Measurements from ENCODE around the gene RAB31. TPM values are rescaled to one million over a fixed set of nuclear protein-coding genes. Genes with fewer than 3 reads are reported as not detected.

The RAB31 gene
- polyA plus RNA-seq, 1 donor (not counting 4 experiments of a cell fraction or from before 2014, with no cell fraction given), result 47.0 TPM

DNA sequence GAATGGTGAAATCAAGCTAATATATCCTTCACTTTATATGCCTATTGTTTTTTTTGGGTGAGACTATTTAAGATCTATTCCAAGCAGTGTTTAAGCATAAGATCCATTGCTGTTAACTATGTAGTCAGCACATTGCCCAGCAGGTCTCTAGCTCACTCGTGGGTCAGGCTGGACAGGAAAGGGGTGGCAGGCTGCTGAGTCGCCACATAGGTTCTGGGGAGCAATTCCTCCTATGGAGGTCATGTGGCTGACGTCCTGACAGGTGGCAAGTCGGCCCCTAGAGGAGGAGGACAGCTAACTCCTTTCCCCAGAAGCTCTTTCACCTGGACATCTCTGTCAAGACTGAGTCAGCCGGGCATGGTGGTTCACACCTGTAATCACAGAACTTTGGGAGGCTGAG is 13.9 kb upstream of the RAB31 start:
- Histone ChIP-seq H3K79me2 (ENCODE audit: control insufficient read depth, insufficient read depth, low read length) (no peaks in the 10 kb centered on the region), H3K9me1 (ENCODE audit: control insufficient read depth, extremely low read depth, insufficient read depth, low read length) (peaks cover 2% of the 10 kb centered on the region), H2AFZ (ENCODE audit: control insufficient read depth, low read length) (no peak overlapping the region), H3K27ac (ENCODE audit: control insufficient read depth, insufficient read depth, low read length) (no peak overlapping the region), H3K4me3 (ENCODE audit: control insufficient read depth in 2 of 3, extremely low read depth in 1 of 3, insufficient read depth in 2 of 3, low read depth in 1 of 3, low read length in 3 of 3) (no peak overlapping the region), H3K9ac (ENCODE audit: control insufficient read depth, extremely low read depth, insufficient read depth, low read length) (no peak overlapping the region), H3K4me1 (ENCODE audit: control insufficient read depth, extremely low read depth, insufficient read depth, low read length) (no peaks in the 10 kb centered on the region), H3K9me3 (ENCODE audit: control insufficient read depth, low read depth, low read length) (no peaks in the 10 kb centered on the region), H4K20me1 (ENCODE audit: control insufficient read depth, extremely low read depth, insufficient read depth, low read length) (no peaks in the 10 kb centered on the region), H3K4me2 (ENCODE audit: control insufficient read depth, extremely low read depth, insufficient read depth, low read depth, low read length) (no peak overlapping the region), H3K27me3 (ENCODE audit: control insufficient read depth, extremely low read depth, insufficient read depth, low read length) (no peaks in the 10 kb centered on the region), H3K36me3 (ENCODE audit: control insufficient read depth in 2 of 2, extremely low read depth in 1 of 2, insufficient read depth in 2 of 2, low read length in 2 of 2) (no peaks in the 10 kb centered on the region)
- no peak for DNase-seq (ENCODE audit: low read depth, low spot score)
- dilution Hi-C loops (cut with MboI; ENCODE audit: extremely low pct_ligation_motif_present, low sequenced_read_pairs), result no loop called here
- TF ChIP-seq EZH2 (IDR thresholded peaks at IDR 0.05; ENCODE audit: low read length), result no peak
- TF ChIP-seq, protein P1, sequence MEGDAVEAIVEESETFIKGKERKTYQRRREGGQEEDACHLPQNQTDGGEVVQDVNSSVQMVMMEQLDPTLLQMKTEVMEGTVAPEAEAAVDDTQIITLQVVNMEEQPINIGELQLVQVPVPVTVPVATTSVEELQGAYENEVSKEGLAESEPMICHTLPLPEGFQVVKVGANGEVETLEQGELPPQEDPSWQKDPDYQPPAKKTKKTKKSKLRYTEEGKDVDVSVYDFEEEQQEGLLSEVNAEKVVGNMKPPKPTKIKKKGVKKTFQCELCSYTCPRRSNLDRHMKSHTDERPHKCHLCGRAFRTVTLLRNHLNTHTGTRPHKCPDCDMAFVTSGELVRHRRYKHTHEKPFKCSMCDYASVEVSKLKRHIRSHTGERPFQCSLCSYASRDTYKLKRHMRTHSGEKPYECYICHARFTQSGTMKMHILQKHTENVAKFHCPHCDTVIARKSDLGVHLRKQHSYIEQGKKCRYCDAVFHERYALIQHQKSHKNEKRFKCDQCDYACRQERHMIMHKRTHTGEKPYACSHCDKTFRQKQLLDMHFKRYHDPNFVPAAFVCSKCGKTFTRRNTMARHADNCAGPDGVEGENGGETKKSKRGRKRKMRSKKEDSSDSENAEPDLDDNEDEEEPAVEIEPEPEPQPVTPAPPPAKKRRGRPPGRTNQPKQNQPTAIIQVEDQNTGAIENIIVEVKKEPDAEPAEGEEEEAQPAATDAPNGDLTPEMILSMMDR (optimal IDR thresholded peaks at IDR 0.05 in 1 of 3, IDR thresholded peaks at IDR 0.05 in 1 of 3, conservative IDR thresholded peaks at IDR 0.05 in 1 of 3; ENCODE audit: extremely low read depth in 1 of 3, insufficient read depth in 2 of 3, low read length in 3 of 3), result no peak
- FAIRE-seq, result no peak

DNA sequence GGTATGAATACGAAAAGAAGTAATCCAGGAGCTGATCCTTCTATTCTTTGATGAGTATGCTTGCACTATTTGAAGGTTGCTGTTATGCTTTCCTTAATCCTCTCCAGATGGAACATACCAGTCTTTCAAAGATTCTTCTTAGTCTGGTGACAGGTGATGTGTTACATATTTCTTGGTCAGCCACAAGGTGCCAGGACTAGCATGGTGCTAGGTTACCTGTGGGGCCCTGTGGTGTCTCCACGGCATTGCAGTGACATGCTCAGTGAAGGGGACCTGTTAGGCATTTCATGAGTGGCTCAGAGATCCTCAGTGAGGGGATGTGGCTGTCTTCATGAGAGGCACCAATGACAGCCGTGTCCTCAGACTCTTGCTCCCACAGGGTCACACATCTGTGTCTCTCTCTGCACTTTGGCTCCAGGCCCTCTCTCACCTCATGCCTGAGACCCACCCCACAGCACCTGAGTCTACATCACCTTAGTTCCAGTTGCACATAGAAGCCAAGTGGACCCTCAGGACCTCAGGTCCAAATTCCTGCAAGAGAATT is 13.1 kb upstream of the RAB31 start:
- Histone ChIP-seq H3K9ac (ENCODE audit: control insufficient read depth, extremely low read depth, insufficient read depth, low read length) (no peak overlapping the region), H3K4me1 (ENCODE audit: control insufficient read depth, extremely low read depth, insufficient read depth, low read length) (no peaks in the 10 kb centered on the region), H3K4me2 (ENCODE audit: control insufficient read depth, extremely low read depth, insufficient read depth, low read depth, low read length) (no peak overlapping the region), H4K20me1 (ENCODE audit: control insufficient read depth, extremely low read depth, insufficient read depth, low read length) (no peaks in the 10 kb centered on the region), H3K4me3 (ENCODE audit: control insufficient read depth in 2 of 3, extremely low read depth in 1 of 3, insufficient read depth in 2 of 3, low read depth in 1 of 3, low read length in 3 of 3) (no peak overlapping the region), H3K79me2 (ENCODE audit: control insufficient read depth, insufficient read depth, low read length) (no peaks in the 10 kb centered on the region), H3K27ac (ENCODE audit: control insufficient read depth, insufficient read depth, low read length) (no peak overlapping the region), H3K9me1 (ENCODE audit: control insufficient read depth, extremely low read depth, insufficient read depth, low read length) (peaks cover 2% of the 10 kb centered on the region), H3K9me3 (ENCODE audit: control insufficient read depth, low read depth, low read length) (no peaks in the 10 kb centered on the region), H3K27me3 (ENCODE audit: control insufficient read depth, extremely low read depth, insufficient read depth, low read length) (no peaks in the 10 kb centered on the region), H3K36me3 (ENCODE audit: control insufficient read depth in 2 of 2, extremely low read depth in 1 of 2, insufficient read depth in 2 of 2, low read length in 2 of 2) (no peaks in the 10 kb centered on the region), H2AFZ (ENCODE audit: control insufficient read depth, low read length) (no peak overlapping the region)
- DNase-seq (ENCODE audit: low read depth, low spot score) (no peak), FAIRE-seq (peak; percentile 52)
- no peak for TF ChIP-seq EZH2 (IDR thresholded peaks at IDR 0.05; ENCODE audit: low read length)
- TF ChIP-seq, protein P1 (optimal IDR thresholded peaks at IDR 0.05 in 1 of 3, IDR thresholded peaks at IDR 0.05 in 1 of 3, conservative IDR thresholded peaks at IDR 0.05 in 1 of 3; ENCODE audit: extremely low read depth in 1 of 3, insufficient read depth in 2 of 3, low read length in 3 of 3), result no peak
- dilution Hi-C loops (cut with MboI; ENCODE audit: extremely low pct_ligation_motif_present, low sequenced_read_pairs), result no loop called here

All from keratinocyte (primary cell).